ENCODE data around the gene MYL3.

Gene MYL3

GRCh38 chr3:46903341-46904302 lies 40.4 kb upstream of the MYL3 start:
- Histone ChIP-seq H3K27ac (ENCODE audit: low read length) (no peak overlapping the region), H3K4me1 (ENCODE audit: low read length) (no peaks in the 10 kb centered on the region), H2AFZ (ENCODE audit: low read length) (no peak overlapping the region), H4K20me1 (ENCODE audit: insufficient read depth, low read length) (no peaks in the 10 kb centered on the region), H3K9me2 (replicated peaks; ENCODE audit: insufficient read depth, low read length) (no peaks in the 10 kb centered on the region), H3K9me3 (replicated peaks; ENCODE audit: insufficient read depth, low read length) (no peaks in the 10 kb centered on the region), H3F3A (ENCODE audit: insufficient read depth, low read length) (no peaks in the 10 kb centered on the region), H3K9ac (ENCODE audit: low read length) (no peak overlapping the region), H3K79me2 (ENCODE audit: low read length) (no peaks in the 10 kb centered on the region), H3K4me2 (ENCODE audit: low read depth, low read length) (no peak overlapping the region), H3K4me3 (ENCODE audit: low read length) (no peak overlapping the region), H3K36me3 (replicated peaks; ENCODE audit: insufficient read depth, low read length) (no peaks in the 10 kb centered on the region), H3K27me3 (replicated peaks; ENCODE audit: insufficient read depth, low read length) (peaks cover 7% of the 10 kb centered on the region)
- no peak for DNase-seq
- TF ChIP-seq EZH2 (optimal IDR thresholded peaks at IDR 0.05; ENCODE audit: low read depth, low read length) (no peak), EZH2phosphoT487 (IDR thresholded peaks at IDR 0.05; ENCODE audit: low read length) (no peak)
- TF ChIP-seq, protein P1, sequence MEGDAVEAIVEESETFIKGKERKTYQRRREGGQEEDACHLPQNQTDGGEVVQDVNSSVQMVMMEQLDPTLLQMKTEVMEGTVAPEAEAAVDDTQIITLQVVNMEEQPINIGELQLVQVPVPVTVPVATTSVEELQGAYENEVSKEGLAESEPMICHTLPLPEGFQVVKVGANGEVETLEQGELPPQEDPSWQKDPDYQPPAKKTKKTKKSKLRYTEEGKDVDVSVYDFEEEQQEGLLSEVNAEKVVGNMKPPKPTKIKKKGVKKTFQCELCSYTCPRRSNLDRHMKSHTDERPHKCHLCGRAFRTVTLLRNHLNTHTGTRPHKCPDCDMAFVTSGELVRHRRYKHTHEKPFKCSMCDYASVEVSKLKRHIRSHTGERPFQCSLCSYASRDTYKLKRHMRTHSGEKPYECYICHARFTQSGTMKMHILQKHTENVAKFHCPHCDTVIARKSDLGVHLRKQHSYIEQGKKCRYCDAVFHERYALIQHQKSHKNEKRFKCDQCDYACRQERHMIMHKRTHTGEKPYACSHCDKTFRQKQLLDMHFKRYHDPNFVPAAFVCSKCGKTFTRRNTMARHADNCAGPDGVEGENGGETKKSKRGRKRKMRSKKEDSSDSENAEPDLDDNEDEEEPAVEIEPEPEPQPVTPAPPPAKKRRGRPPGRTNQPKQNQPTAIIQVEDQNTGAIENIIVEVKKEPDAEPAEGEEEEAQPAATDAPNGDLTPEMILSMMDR (IDR thresholded peaks at IDR 0.05; ENCODE audit: low read length), result no peak

- no peaks in the 10 kb centered on the region for H4K20me1 ChIP-seq (ENCODE audit: insufficient read depth, low read length)
- H3K4me2 ChIP-seq (ENCODE audit: low read depth, low read length), result no peak overlapping the region
- no peaks in the 10 kb centered on the region for H3K9me2 ChIP-seq (replicated peaks; ENCODE audit: insufficient read depth, low read length)
- no peaks in the 10 kb centered on the region for H3K79me2 ChIP-seq (ENCODE audit: low read length)
- no peak for DNase-seq
- TF ChIP-seq, protein P1 (IDR thresholded peaks at IDR 0.05; ENCODE audit: low read length), result no peak
- TF ChIP-seq EZH2 (optimal IDR thresholded peaks at IDR 0.05; ENCODE audit: low read depth, low read length), result no peak
- no peak for TF ChIP-seq EZH2phosphoT487 (IDR thresholded peaks at IDR 0.05; ENCODE audit: low read length)
- H3K27me3 ChIP-seq (replicated peaks; ENCODE audit: insufficient read depth, low read length), result peaks cover 10% of the 10 kb centered on the region
- no peaks in the 10 kb centered on the region for H3K36me3 ChIP-seq (replicated peaks; ENCODE audit: insufficient read depth, low read length)
- H3K9me3 ChIP-seq (replicated peaks; ENCODE audit: insufficient read depth, low read length), result no peaks in the 10 kb centered on the region
- no peaks in the 10 kb centered on the region for H3K4me1 ChIP-seq (ENCODE audit: low read length)
- H3F3A ChIP-seq (ENCODE audit: insufficient read depth, low read length), result no peaks in the 10 kb centered on the region
- no peak overlapping the region for H3K27ac ChIP-seq (ENCODE audit: low read length)
- H2AFZ ChIP-seq (ENCODE audit: low read length), result no peak overlapping the region
- H3K4me3 ChIP-seq (ENCODE audit: low read length), result no peak overlapping the region
- no peak overlapping the region for H3K9ac ChIP-seq (ENCODE audit: low read length)
These were observed 39.0 kb upstream of the MYL3 start for GRCh38 chr3:46902188-46902631.

GRCh38 chr3:46901591-46902187 lies 38.4 kb upstream of the MYL3 start:
- no peaks in the 10 kb centered on the region for H3K36me3 ChIP-seq (replicated peaks; ENCODE audit: insufficient read depth, low read length)
- no peak overlapping the region for H3K4me2 ChIP-seq (ENCODE audit: low read depth, low read length)
- H3K27me3 ChIP-seq (replicated peaks; ENCODE audit: insufficient read depth, low read length), result peaks cover 10% of the 10 kb centered on the region
- H3K9me3 ChIP-seq (replicated peaks; ENCODE audit: insufficient read depth, low read length), result no peaks in the 10 kb centered on the region
- no peak overlapping the region for H3K4me3 ChIP-seq (ENCODE audit: low read length)
- no peaks in the 10 kb centered on the region for H3K79me2 ChIP-seq (ENCODE audit: low read length)
- H3K9ac ChIP-seq (ENCODE audit: low read length), result no peak overlapping the region
- no peak for DNase-seq
- H2AFZ ChIP-seq (ENCODE audit: low read length), result no peak overlapping the region
- no peaks in the 10 kb centered on the region for H3K4me1 ChIP-seq (ENCODE audit: low read length)
- no peaks in the 10 kb centered on the region for H3K9me2 ChIP-seq (replicated peaks; ENCODE audit: insufficient read depth, low read length)
- no peaks in the 10 kb centered on the region for H3F3A ChIP-seq (ENCODE audit: insufficient read depth, low read length)
- H3K27ac ChIP-seq (ENCODE audit: low read length), result no peak overlapping the region
- H4K20me1 ChIP-seq (ENCODE audit: insufficient read depth, low read length), result no peaks in the 10 kb centered on the region
- TF ChIP-seq, protein P1 (IDR thresholded peaks at IDR 0.05; ENCODE audit: low read length), result no peak
- TF ChIP-seq EZH2 (optimal IDR thresholded peaks at IDR 0.05; ENCODE audit: low read depth, low read length), result no peak
- no peak for TF ChIP-seq EZH2phosphoT487 (IDR thresholded peaks at IDR 0.05; ENCODE audit: low read length)
